IMR-90 (cell line): ENCODE results near the gene CEBPA. TPM values are rescaled to one million over a fixed set of nuclear protein-coding genes. Genes with fewer than 3 reads are reported as not detected.

Source experiments
- ATAC-seq: fragments of 200-7000 bp; cut with Tn5 transposase; 2 replicates; pipeline ENCODE4 v1.9.1; 2020; ENCODE audit warnings: low read depth, mild to moderate bottlenecking, moderate library complexity
- BruUV-seq: library from RNA; stranded (reverse); fragments of 400-500 nt; replicated peaks from 2 replicates; lab custom pipeline; 2021; lab: Mats Ljungman, UMichigan
- CTCF ChIA-PET: fragments of 300-600 bp; formaldehyde crosslinking; extraction: SDS; loops from one replicate; lab custom pipeline; 2021; ENCODE audit warnings: antibody characterized with exemption; lab: Yijun Ruan, JAX
- POLR2A ChIA-PET: fragments of 300-600 bp; sonication (Branson Sonifier 250); formaldehyde crosslinking; loops from one replicate; lab custom pipeline; 2022; ENCODE audit warnings: antibody characterized with exemption; ENCODE audit not compliant: unreplicated experiment; lab: Charles Lee
- DNase-seq: peaks from one replicate; pipeline ENCODE4 v3.0.0; 2013
- H2AFZ ChIP-seq: replicated peaks from 2 replicates; pipeline ENCODE3; 2013; ENCODE audit warnings: low read length, mild to moderate bottlenecking; ENCODE audit not compliant: poor library complexity
- H2AK5ac ChIP-seq: 2 replicates; pipeline ENCODE4 v1.6.1; 2013; ENCODE audit warnings: low read depth, low read length, inconsistent platforms
- H2AK9ac ChIP-seq: replicated peaks from 2 replicates; pipeline ENCODE3; 2013; ENCODE audit warnings: mild to moderate bottlenecking, low read depth, low read length, moderate library complexity; ENCODE audit not compliant: poor library complexity
- H2BK120ac ChIP-seq: 2 replicates; pipeline ENCODE4 v1.6.1; 2013; ENCODE audit warnings: low read depth, low read length, inconsistent platforms
- H2BK15ac ChIP-seq: 3 replicates; pipeline ENCODE4 v1.6.1; 2013; ENCODE audit warnings: low read depth, low read length, inconsistent platforms
- H2BK20ac ChIP-seq: 2 replicates; pipeline ENCODE4 v1.6.1; 2013; ENCODE audit warnings: low read depth, mild to moderate bottlenecking, inconsistent platforms, low read length, moderate library complexity
- H2BK5ac ChIP-seq: 2 replicates; pipeline ENCODE4 v1.6.1; 2013; ENCODE audit warnings: mild to moderate bottlenecking, low read depth, low read length, inconsistent platforms; ENCODE audit not compliant: poor library complexity, severe bottlenecking
- H3K14ac ChIP-seq: replicated peaks from 2 replicates; pipeline ENCODE4 v1.6.1; 2013; ENCODE audit warnings: low read depth, low read length, inconsistent platforms
- H3K18ac ChIP-seq: 2 replicates; pipeline ENCODE4 v1.6.1; 2013; ENCODE audit warnings: low read depth, low read length, control low read depth
- H3K23ac ChIP-seq: 2 replicates; pipeline ENCODE4 v1.6.1; 2013; ENCODE audit warnings: low read depth, low read length, inconsistent platforms
- H3K27ac ChIP-seq: 2 replicates; pipeline ENCODE4 v1.5.1; 2013; ENCODE audit warnings: mild to moderate bottlenecking, control low read depth, low read length; ENCODE audit not compliant: insufficient read depth
- H3K27me3 ChIP-seq: 2 replicates; pipeline ENCODE4 v1.6.1; 2013; ENCODE audit warnings: low read length; ENCODE audit not compliant: control insufficient read depth, insufficient read depth
- H3K36me3 ChIP-seq: 2 replicates; pipeline ENCODE4 v1.6.1; 2013; ENCODE audit warnings: low read length, mixed read lengths; ENCODE audit not compliant: control insufficient read depth, insufficient read depth
- H3K4ac ChIP-seq: 2 replicates; pipeline ENCODE4 v1.6.1; 2013; ENCODE audit warnings: low read depth, low read length, inconsistent platforms
- H3K4me1 ChIP-seq: 2 replicates; pipeline ENCODE4 v1.6.1; 2013; ENCODE audit warnings: low read length, mixed read lengths; ENCODE audit not compliant: control insufficient read depth, insufficient read depth
- H3K4me2 ChIP-seq: 2 replicates; pipeline ENCODE4 v1.6.1; 2013; ENCODE audit warnings: low read depth, mild to moderate bottlenecking, control low read depth, low read length, moderate library complexity
- H3K4me3 ChIP-seq: 2 replicates; pipeline ENCODE4 v1.5.1; 2013; ENCODE audit warnings: low read depth, mild to moderate bottlenecking, control low read depth, low read length, moderate library complexity; ENCODE audit not compliant: insufficient read depth
- H3K56ac ChIP-seq: 2 replicates; pipeline ENCODE4 v1.6.1; 2013; ENCODE audit warnings: low read length, inconsistent platforms; ENCODE audit not compliant: insufficient read depth; ENCODE audit errors: extremely low read depth
- H3K79me1 ChIP-seq, 2 experiments: 2 replicates each; pipeline ENCODE4 v1.6.1; 2013; ENCODE audit warnings: low read length in 2 of 2, inconsistent platforms in 1 of 2, low read depth in 1 of 2
- H3K9ac ChIP-seq: 2 replicates; pipeline ENCODE4 v1.6.1; 2013; ENCODE audit warnings: low read depth, low read length, control low read depth
- H3K9me1 ChIP-seq: 2 replicates; pipeline ENCODE4 v1.6.1; 2013; ENCODE audit warnings: low read length, inconsistent platforms; ENCODE audit not compliant: insufficient read depth
- H3K9me3 ChIP-seq: 2 replicates; pipeline ENCODE4 v1.6.1; 2013; ENCODE audit warnings: low read length; ENCODE audit not compliant: control insufficient read depth, insufficient read depth
- H4K20me1 ChIP-seq: 2 replicates; pipeline ENCODE4 v1.6.1; 2013; ENCODE audit warnings: low read length, inconsistent platforms; ENCODE audit not compliant: insufficient read depth
- H4K5ac ChIP-seq: 2 replicates; pipeline ENCODE4 v1.6.1; 2013; ENCODE audit warnings: mild to moderate bottlenecking, low read depth, low read length, control low read depth
- H4K8ac ChIP-seq, 2 experiments: 2 replicates each; pipeline ENCODE4 v1.6.1; 2013; ENCODE audit warnings: low read depth in 2 of 2, low read length in 2 of 2, control low read depth in 1 of 2, inconsistent platforms in 1 of 2
- H4K91ac ChIP-seq: 2 replicates; pipeline ENCODE4 v1.6.1; 2013; ENCODE audit warnings: low read depth, low read length, inconsistent platforms; ENCODE audit not compliant: insufficient read depth
- MAZ ChIP-seq: IDR thresholded peaks from 2 replicates; pipeline ENCODE4 v1.6.1; 2012; ENCODE audit warnings: low read depth, mild to moderate bottlenecking, low read length, improper control_type of control experiment, moderate library complexity, borderline replicate concordance
- POLR2A ChIP-seq: IDR thresholded peaks from 2 replicates; pipeline ENCODE4 v1.6.1; 2012; ENCODE audit warnings: mild to moderate bottlenecking, low read depth, low read length
- SMC3 ChIP-seq: fragments of 150-350 bp; IDR thresholded peaks from 2 replicates; pipeline ENCODE4 v1.6.1; 2016; ENCODE audit warnings: low read depth, mild to moderate bottlenecking, antibody characterized with exemption, low read length, moderate library complexity
- WGBS, 2 experiments: methylation state at CpG; one replicate each; pipeline versions ENCODE4 v1.1.5 to v1.1.7; 2013; ENCODE audit warnings: missing lambda C conversion rate in 2 of 2; ENCODE audit not compliant: insufficient read length in 1 of 2; ENCODE audit errors: extremely low coverage in 2 of 2; 5-methylcytosine and 5-hydroxymethylcytosine counted together
- dilution Hi-C: fragments of 300-500 bp; cut with HindIII; formaldehyde crosslinking; loops from one replicate; pipeline ENCODE4 v1.14.3; 2018; ENCODE audit warnings: low sequenced_read_pairs; ENCODE audit not compliant: unreplicated experiment
- in situ Hi-C: fragments of 300-500 bp; cut with MboI; formaldehyde crosslinking; loops from 3 replicates; pipeline ENCODE4 v1.14.3; 2019; ENCODE audit warnings: low sequenced_read_pairs, inconsistent platforms, mixed read lengths
- intact Hi-C: fragments of 100-400 bp; cut with micrococcal nuclease; formaldehyde crosslinking; loops from 2 replicates; pipeline ENCODE4 v1.10.0; 2022
- polyA plus RNA-seq, 3 experiments: library from polyadenylated mRNA; depleted of rRNA; stranded (reverse); fragments of >200 nt; gene quantifications; 2 replicates each; pipeline ENCODE4 v1.2.3, GENCODE V29; 2012; ENCODE audit warnings: low replicate concordance in 1 of 3
- total RNA-seq: library from RNA; depleted of rRNA; stranded (reverse); fragments of >200 nt; gene quantifications from 2 replicates; pipeline ENCODE4 v1.2.3, GENCODE V29; 2012
- TF ChIP-seq, protein P1 (sequence below): fragments of 150-350 bp; IDR thresholded peaks from 2 replicates; pipeline ENCODE4 v1.6.1; 2016; ENCODE audit warnings: low read depth, mild to moderate bottlenecking, low read length, moderate library complexity, borderline replicate concordance
- TF ChIP-seq, protein P2 (sequence below): conservative IDR thresholded peaks from 2 replicates; pipeline ENCODE4 v1.5.1; 2012; ENCODE audit warnings: mild to moderate bottlenecking, low read depth, low read length, improper control_type of control experiment

CEBPA gene
- total and polyA plus RNA-seq, 2 of the 4 experiments (the other 2 are of a cell fraction): under 0.01 to 0.09 TPM

DNA sequence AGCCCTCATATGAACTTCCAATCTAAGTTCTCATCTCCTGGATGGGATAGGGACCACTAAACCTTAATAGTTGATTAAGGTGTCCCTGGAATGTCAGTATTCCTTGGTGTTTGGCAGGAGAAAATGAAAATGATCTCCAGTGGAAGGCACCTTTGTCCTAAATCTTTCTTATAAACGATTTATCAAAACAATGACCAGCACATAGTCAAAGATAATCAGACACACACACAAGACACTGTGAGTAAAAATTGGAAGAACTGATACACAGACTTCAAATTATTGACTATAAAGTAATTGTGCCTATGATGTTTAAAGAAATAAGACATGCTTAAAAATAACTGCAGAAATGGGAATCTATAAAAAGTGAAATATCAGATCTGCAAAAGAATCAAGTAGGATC lies 13.7 kb downstream of the CEBPA start:
- Histone ChIP-seq H2AK9ac (no peak overlapping the region), H4K91ac (no peak overlapping the region), H2AK5ac (no peak overlapping the region), H3K4me3 (no peak overlapping the region), H3K9me3 (peaks cover 8% of the 10 kb centered on the region; the same call in 1 of the 2 replicates), H3K27ac (no peak overlapping the region), H3K18ac (no peak overlapping the region), H2BK20ac (no peak overlapping the region), H3K4me1 (peaks cover 3% of the 10 kb centered on the region; the same call in 1 of the 2 replicates), H3K9me1 (no peaks in the 10 kb centered on the region), H3K23ac (no peak overlapping the region), H2BK5ac (no peak overlapping the region), H3K14ac (no peak overlapping the region), H3K36me3 (no peaks in the 10 kb centered on the region), H2BK120ac (no peak overlapping the region), H3K56ac (no peak overlapping the region), H3K9ac (no peak overlapping the region), H2AFZ (no peak overlapping the region), H4K8ac (no peak overlapping the region), H4K20me1 (no peaks in the 10 kb centered on the region), H2BK15ac (no peak overlapping the region), H3K27me3 (peaks cover 18% of the 10 kb centered on the region), H3K4me2 (no peak overlapping the region), H4K5ac (no peak overlapping the region), H3K79me1 (no peaks in the 10 kb centered on the region), H3K4ac (no peak overlapping the region)
- intact Hi-C loops (no loop called here), in situ Hi-C loops (no loop called here), dilution Hi-C loops (no loop called here)
- POLR2A ChIA-PET: no interaction called here
- BruUV-seq: no TSS peak
- DNase-seq (no peak), ATAC-seq (no peak)
- no CpG with 5 or more reads among the region's 1 CpG for WGBS, 2 experiments
- CTCF ChIA-PET: interaction anchor here (0.6 kb wide), 1 partner anchor 95 kb away, joined by 3 read pairs; no protein-coding TSS in a partner anchor
- TF ChIP-seq SMC3 (no peak), POLR2A (no peak), MAZ (no peak)
- TF ChIP-seq, protein P1, sequence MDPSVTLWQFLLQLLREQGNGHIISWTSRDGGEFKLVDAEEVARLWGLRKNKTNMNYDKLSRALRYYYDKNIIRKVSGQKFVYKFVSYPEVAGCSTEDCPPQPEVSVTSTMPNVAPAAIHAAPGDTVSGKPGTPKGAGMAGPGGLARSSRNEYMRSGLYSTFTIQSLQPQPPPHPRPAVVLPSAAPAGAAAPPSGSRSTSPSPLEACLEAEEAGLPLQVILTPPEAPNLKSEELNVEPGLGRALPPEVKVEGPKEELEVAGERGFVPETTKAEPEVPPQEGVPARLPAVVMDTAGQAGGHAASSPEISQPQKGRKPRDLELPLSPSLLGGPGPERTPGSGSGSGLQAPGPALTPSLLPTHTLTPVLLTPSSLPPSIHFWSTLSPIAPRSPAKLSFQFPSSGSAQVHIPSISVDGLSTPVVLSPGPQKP: no peak
- TF ChIP-seq, protein P2, sequence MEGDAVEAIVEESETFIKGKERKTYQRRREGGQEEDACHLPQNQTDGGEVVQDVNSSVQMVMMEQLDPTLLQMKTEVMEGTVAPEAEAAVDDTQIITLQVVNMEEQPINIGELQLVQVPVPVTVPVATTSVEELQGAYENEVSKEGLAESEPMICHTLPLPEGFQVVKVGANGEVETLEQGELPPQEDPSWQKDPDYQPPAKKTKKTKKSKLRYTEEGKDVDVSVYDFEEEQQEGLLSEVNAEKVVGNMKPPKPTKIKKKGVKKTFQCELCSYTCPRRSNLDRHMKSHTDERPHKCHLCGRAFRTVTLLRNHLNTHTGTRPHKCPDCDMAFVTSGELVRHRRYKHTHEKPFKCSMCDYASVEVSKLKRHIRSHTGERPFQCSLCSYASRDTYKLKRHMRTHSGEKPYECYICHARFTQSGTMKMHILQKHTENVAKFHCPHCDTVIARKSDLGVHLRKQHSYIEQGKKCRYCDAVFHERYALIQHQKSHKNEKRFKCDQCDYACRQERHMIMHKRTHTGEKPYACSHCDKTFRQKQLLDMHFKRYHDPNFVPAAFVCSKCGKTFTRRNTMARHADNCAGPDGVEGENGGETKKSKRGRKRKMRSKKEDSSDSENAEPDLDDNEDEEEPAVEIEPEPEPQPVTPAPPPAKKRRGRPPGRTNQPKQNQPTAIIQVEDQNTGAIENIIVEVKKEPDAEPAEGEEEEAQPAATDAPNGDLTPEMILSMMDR: no peak
